ENCODE data around the gene CPT2. TPM values are rescaled to one million over a fixed set of nuclear protein-coding genes. Genes with fewer than 3 reads are reported as not detected.
"Not testable (repeated sequence)": the region's sequence is repeated elsewhere in the genome, so short reads cannot be mapped to it uniquely, and the experiment has no call there.

CPT2 gene
- total RNA-seq, 2 donors from 2014 or later: 9.6 to 16.6 TPM

GRCh38 chr1:53205496-53205895 lies 8.9 kb downstream of the CPT2 start:
- DNase-seq (ENCODE audit: low spot score); intact Hi-C loops (cut with DNase I): not testable (repeated sequence)

GRCh38 chr1:53206083-53206685 lies 9.6 kb downstream of the CPT2 start:
- DNase-seq (ENCODE audit: low spot score); intact Hi-C loops (cut with DNase I): not testable (repeated sequence)

GRCh38 chr1:53206735-53207379 lies 10.2 kb downstream of the CPT2 start:
- intact Hi-C loops (cut with DNase I): no loop called here
- no peak for DNase-seq (ENCODE audit: low spot score)

GRCh38 chr1:53207726-53208125 lies 11.1 kb downstream of the CPT2 start:
- no peak for DNase-seq (ENCODE audit: low spot score)
- intact Hi-C loops (cut with DNase I): no loop called here

- no peak for DNase-seq (ENCODE audit: low spot score)
- intact Hi-C loops (cut with DNase I): no loop called here
Observed at GRCh38 chr1:53210352-53210751, 13.7 kb downstream of the CPT2 start.

GRCh38 chr1:53210954-53211353 lies 14.3 kb downstream of the CPT2 start:
- intact Hi-C loops (cut with DNase I): no loop called here
- DNase-seq (ENCODE audit: low spot score): no peak

- intact Hi-C loops (cut with DNase I): no loop called here
- DNase-seq (ENCODE audit: low spot score): no peak
Observed at GRCh38 chr1:53214376-53214940, 17.8 kb downstream of the CPT2 start.

GRCh38 chr1:53218201-53218600 lies 21.6 kb downstream of the CPT2 start:
- DNase-seq (ENCODE audit: low spot score): no peak
- intact Hi-C loops (cut with DNase I): no loop called here

GRCh38 chr1:53219711-53220110 lies 23.1 kb downstream of the CPT2 start:
- no peak for DNase-seq (ENCODE audit: low spot score)
- intact Hi-C loops (cut with DNase I): no loop called here

GRCh38 chr1:53220171-53220961 lies 23.7 kb downstream of the CPT2 start, which contains the start of gene CZIB:
Gene CZIB (minus strand): TSS chr1:53220634. CDS start chr1:53220575, 59 bp downstream.
- intact Hi-C loops (cut with DNase I): no loop called here
- peak; percentile 99 for DNase-seq (ENCODE audit: low spot score)

- intact Hi-C loops (cut with DNase I): no loop called here
- DNase-seq (ENCODE audit: low spot score): no peak
Observed at GRCh38 chr1:53220962-53221286, 24.3 kb downstream of the CPT2 start.

GRCh38 chr1:53237638-53238037 lies 41.0 kb downstream of the CPT2 start:
- DNase-seq (ENCODE audit: low spot score): no peak
- intact Hi-C loops (cut with DNase I): loop anchor here in 1 of 2 donors (5.0 kb wide), 1 partner anchor 1320 kb away; no protein-coding TSS in a partner anchor

- peak; percentile 99 for DNase-seq (ENCODE audit: low spot score)
- intact Hi-C loops (cut with DNase I): loop anchor here in 1 of 2 donors (5.0 kb wide), 1 partner anchor 1319 kb away; no protein-coding TSS in a partner anchor
Observed at GRCh38 chr1:53238197-53239155, 41.9 kb downstream of the CPT2 start, which contains the start of gene MAGOH. Gene MAGOH (minus strand): TSS chr1:53238518. CDS start chr1:53238448, 70 bp downstream.

GRCh38 chr1:53241828-53242227 lies 45.2 kb downstream of the CPT2 start:
- intact Hi-C loops (cut with DNase I): no loop called here
- no peak for DNase-seq (ENCODE audit: low spot score)

- intact Hi-C loops (cut with DNase I): no loop called here
Observed at GRCh38 chr1:53242381-53242780, 45.8 kb downstream of the CPT2 start.

GRCh38 chr1:53244141-53244540 lies 47.5 kb downstream of the CPT2 start:
- no peak for DNase-seq (ENCODE audit: low spot score)
- intact Hi-C loops (cut with DNase I): no loop called here

More at GRCh38 chr1:53242381-53242780, 45.8 kb downstream of the CPT2 start:
- no peak for DNase-seq (ENCODE audit: low spot score)

GRCh38 chr1:53246261-53247134 lies 49.9 kb downstream of the CPT2 start:
- intact Hi-C loops (cut with DNase I): no loop called here
- no peak for DNase-seq (ENCODE audit: low spot score)

- no peak for DNase-seq (ENCODE audit: low spot score)
- intact Hi-C loops (cut with DNase I): no loop called here
Observed at GRCh38 chr1:53249706-53250105, 53.1 kb downstream of the CPT2 start.
